Colonic mucosa (tissue), 4 donors: ENCODE data around the gene PNPLA3. TPM values are rescaled to one million over a fixed set of nuclear protein-coding genes. Genes with fewer than 3 reads are reported as not detected.

Experiments used
- DNase-seq: peaks from one replicate; pipeline ENCODE4 v3.0.0-alpha.2; 2020
- H3K27ac ChIP-seq: fragments of 200-600 bp; one replicate; pipeline ENCODE4 v1.8.0; 2021
- H3K27me3 ChIP-seq: fragments of 200-600 bp; one replicate; pipeline ENCODE4 v1.8.0; 2021
- H3K36me3 ChIP-seq: fragments of 200-600 bp; one replicate; pipeline ENCODE4 v1.8.0; 2021
- H3K4me1 ChIP-seq: fragments of 200-600 bp; one replicate; pipeline ENCODE4 v1.8.0; 2021; ENCODE audit warnings: mild to moderate bottlenecking
- H3K4me3 ChIP-seq: fragments of 200-600 bp; one replicate; pipeline ENCODE4 v1.8.0; 2021
- H3K9ac ChIP-seq, 2 donors: one replicate each; pipeline ENCODE4 v1.7.0; 2013; ENCODE audit warnings: control low read depth in 2 of 2, low read depth in 2 of 2, low read length in 2 of 2
- H3K9me3 ChIP-seq: fragments of 200-600 bp; one replicate; pipeline ENCODE4 v1.8.0; 2021
- intact Hi-C: fragments of 100-400 bp; cut with DNase I; formaldehyde crosslinking; loops from one replicate; pipeline ENCODE4 v1.14.1; 2022
- total RNA-seq, 2 donors: library from RNA; stranded (reverse); fragmentation: NEBNext Ultra II Directional in 1 of 2; extraction: Animal tissue kit (Norgen Biotek cat#: 25700) in 1 of 2; gene quantifications; one replicate each; pipeline ENCODE4 v1.2.1, GENCODE V29; 2021
- TF ChIP-seq, protein P1 (sequence below): fragments of 200-600 bp; IDR thresholded peaks from one replicate; pipeline ENCODE4 v1.8.0; 2022; ENCODE audit warnings: antibody characterized with exemption, mild to moderate bottlenecking
- donor health status: healthy.
- donor health status: DM: no; HTN: no; CAD: no.
- donor health status: DM: no; HTN: no; CAD: no.

PNPLA3 gene
- total RNA-seq, 2 donors from 2014 or later: 0.15 to 1.6 TPM

DNA sequence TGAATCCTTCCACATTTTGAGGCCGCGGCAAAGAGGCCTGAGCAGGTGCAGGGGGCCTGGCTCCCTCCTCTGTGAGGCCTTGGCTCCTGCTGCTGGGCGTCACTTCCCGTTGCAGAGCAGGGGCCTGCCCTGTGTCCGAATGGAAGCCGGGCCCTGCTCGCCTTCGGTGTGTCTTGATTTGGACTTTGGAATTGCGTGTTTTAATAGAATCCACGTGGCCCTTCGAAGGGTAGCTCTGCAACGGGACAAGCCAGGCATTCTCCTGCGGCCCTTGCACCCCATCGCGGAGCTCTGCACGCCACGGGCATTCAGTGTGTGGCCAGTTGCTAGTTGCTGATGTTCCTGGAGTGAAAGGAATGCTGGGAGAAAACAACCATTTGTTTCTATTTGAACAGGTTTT lies 57.4 kb downstream of the PNPLA3 start:
- Histone ChIP-seq H3K4me3 (no peak overlapping the region), H3K4me1 (no peaks in the 10 kb centered on the region), H3K27ac (no peak overlapping the region), H3K9ac (peak overlapping the region in 1 of 2 donors; percentile 12), H3K36me3 (peaks cover 7% of the 10 kb centered on the region), H3K9me3 (no peaks in the 10 kb centered on the region), H3K27me3 (no peaks in the 10 kb centered on the region)
- no peak for DNase-seq
- intact Hi-C loops: no loop called here
- TF ChIP-seq, protein P1, sequence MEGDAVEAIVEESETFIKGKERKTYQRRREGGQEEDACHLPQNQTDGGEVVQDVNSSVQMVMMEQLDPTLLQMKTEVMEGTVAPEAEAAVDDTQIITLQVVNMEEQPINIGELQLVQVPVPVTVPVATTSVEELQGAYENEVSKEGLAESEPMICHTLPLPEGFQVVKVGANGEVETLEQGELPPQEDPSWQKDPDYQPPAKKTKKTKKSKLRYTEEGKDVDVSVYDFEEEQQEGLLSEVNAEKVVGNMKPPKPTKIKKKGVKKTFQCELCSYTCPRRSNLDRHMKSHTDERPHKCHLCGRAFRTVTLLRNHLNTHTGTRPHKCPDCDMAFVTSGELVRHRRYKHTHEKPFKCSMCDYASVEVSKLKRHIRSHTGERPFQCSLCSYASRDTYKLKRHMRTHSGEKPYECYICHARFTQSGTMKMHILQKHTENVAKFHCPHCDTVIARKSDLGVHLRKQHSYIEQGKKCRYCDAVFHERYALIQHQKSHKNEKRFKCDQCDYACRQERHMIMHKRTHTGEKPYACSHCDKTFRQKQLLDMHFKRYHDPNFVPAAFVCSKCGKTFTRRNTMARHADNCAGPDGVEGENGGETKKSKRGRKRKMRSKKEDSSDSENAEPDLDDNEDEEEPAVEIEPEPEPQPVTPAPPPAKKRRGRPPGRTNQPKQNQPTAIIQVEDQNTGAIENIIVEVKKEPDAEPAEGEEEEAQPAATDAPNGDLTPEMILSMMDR: no peak

DNA sequence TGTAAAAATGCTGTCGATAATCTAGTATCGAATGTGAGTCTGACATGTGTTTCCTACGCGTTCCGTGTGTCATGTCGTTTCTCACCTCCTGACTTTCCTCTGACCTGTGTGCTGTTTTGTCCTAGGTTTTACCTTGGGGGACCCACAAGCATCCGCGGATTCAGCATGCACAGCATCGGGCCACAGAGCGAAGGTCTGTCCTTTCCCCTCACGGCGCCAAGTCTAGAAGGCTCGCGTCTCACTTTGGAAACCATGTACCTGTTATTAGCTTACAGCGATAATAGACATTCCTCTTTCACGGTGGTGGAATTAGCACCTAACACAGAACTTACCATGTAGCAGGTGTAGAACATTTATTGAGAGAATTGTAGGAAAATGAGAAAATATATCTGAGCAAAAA lies 60.2 kb downstream of the PNPLA3 start:
- Histone ChIP-seq H3K4me1 (no peaks in the 10 kb centered on the region), H3K9me3 (no peaks in the 10 kb centered on the region), H3K9ac (no peak overlapping the region), H3K27me3 (no peaks in the 10 kb centered on the region), H3K27ac (no peak overlapping the region), H3K36me3 (no peaks in the 10 kb centered on the region), H3K4me3 (no peak overlapping the region)
- TF ChIP-seq, protein P1: no peak
- intact Hi-C loops: no loop called here
- no peak for DNase-seq

DNA sequence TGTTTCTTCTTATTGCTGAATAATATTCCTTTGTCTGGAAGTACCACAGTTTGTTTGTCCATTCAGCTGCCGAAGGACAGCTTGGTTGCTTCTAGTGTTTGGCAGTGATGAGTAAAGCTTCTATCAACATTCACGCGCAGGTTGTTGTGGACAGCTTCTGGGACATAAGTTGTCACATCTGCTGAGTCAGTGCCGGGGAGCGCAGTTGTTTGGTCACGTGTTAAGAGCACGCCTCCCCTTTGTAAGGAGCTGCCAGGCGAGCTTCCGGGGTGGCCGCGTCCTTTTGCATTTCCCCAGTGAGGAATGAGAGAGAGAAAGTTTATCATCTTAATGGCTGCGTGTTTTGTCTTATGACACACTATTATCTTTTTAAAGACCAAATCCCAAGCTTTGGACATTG lies 61.9 kb downstream of the PNPLA3 start:
- TF ChIP-seq, protein P1: no peak
- no peak for DNase-seq
- intact Hi-C loops: no loop called here
- no peaks in the 10 kb centered on the region for H3K4me1 ChIP-seq
- no peaks in the 10 kb centered on the region for H3K9me3 ChIP-seq
- no peaks in the 10 kb centered on the region for H3K27me3 ChIP-seq
- no peaks in the 10 kb centered on the region for H3K36me3 ChIP-seq
- H3K27ac ChIP-seq: no peak overlapping the region
- H3K9ac ChIP-seq: no peak overlapping the region
- H3K4me3 ChIP-seq: no peak overlapping the region

DNA sequence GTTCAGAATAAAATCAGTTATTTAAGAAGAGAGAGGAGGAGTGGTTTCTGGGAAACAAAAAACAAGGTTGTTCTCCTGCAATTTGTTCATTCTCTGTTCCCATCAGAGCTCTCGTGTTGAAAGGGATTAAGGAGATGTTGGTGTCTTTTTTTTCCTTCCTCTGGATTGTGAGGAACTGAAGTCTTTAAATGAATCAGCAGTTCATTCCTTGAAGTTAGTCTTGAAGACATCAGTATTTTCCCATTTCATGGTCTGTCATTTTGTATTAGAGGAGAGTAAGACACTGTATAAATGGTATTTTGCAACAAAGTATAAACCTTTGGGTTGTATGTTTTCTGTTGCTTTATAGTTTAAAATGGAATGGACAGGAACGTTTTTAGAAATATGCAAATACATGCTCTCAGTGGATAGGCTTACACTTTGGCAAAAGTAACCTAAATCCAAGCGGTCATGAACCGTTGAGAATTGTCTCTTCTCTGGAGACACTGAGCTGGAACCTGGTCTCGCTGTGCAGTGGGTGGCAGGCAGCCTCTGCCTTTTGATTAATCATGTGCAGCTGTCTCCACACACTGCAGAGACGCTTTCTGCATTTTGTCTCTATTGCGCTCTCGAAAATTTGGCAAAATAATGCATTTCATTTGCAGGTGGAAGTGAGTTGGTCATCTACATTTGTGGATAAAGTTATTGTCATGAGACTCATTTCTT lies 64.7 kb downstream of the PNPLA3 start:
- intact Hi-C loops: no loop called here
- TF ChIP-seq, protein P1: no peak
- Histone ChIP-seq H3K4me1 (no peaks in the 10 kb centered on the region), H3K36me3 (no peaks in the 10 kb centered on the region), H3K27me3 (no peaks in the 10 kb centered on the region), H3K9ac (no peak overlapping the region), H3K9me3 (no peaks in the 10 kb centered on the region), H3K27ac (no peak overlapping the region), H3K4me3 (no peak overlapping the region)
- DNase-seq: no peak

DNA sequence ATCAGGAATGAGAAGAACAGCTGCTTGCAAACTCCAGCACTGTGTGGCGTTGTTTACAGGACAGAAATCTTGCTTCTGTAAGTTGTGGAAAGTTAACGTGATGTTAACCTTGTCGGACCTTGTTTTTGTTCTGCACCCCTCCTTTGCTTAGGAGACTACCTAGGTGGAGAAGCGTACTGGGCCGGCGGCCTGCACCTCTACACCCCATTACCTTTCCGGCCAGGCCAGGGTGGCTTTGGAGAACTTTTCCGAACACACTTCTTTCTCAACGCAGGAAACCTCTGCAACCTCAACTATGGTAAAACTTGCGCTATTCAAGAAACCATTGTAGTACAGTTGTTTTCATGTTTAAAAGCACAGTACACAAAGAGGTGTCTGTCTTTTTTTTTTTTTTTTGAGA lies 65.4 kb downstream of the PNPLA3 start:
- intact Hi-C loops: no loop called here
- Histone ChIP-seq H3K4me3 (no peak overlapping the region), H3K9me3 (no peaks in the 10 kb centered on the region), H3K4me1 (no peaks in the 10 kb centered on the region), H3K27ac (no peak overlapping the region), H3K27me3 (no peaks in the 10 kb centered on the region), H3K9ac (no peak overlapping the region), H3K36me3 (no peaks in the 10 kb centered on the region)
- DNase-seq: no peak
- TF ChIP-seq, protein P1: no peak
